ENCODE measurements around the gene AVL9. TPM values are rescaled to one million over a fixed set of nuclear protein-coding genes. Genes with fewer than 3 reads are reported as not detected.

AVL9 gene
- total and polyA plus RNA-seq, 2 of the 4 experiments (the other 2 are of a cell fraction), result 13.1 to 21.7 TPM

DNA sequence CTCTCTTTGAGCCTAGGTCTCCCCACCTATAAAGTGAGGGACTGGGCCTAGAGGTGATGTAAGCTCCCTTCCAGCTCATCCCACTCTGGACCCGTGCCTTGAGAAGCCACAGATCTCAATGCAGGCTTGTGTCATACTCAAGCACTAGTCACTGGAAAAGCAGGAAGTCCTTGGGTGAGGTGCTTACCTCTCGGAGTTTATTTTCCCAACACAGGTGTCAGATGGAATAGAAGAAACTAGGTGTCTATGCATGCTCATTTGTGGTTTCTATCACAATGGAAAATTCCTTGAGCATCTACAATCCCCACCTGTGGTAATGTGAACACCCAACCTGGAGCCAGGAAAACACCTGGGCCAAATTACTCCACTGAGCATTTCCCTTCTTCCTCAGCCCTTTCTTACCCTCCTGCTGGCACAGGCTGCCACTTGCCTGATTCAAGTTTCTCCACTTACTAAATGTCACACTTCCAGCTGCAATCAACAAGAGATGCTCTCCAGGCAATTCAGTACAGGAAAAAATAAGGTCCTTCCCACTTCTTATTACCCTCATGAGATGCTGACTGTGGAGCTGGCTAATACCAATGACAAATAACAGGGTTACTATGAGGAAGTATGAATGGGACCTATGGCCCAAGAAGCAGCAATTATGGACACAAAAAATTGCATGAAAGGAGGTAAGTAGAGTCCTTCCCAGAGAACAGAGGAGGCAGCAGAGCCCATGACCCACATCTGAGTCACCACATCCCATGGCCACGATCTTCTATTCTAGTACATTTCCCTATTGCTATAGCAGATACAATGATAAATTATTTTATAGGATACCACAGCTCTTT lies 18.3 kb upstream of the AVL9 start:
- Histone ChIP-seq H2AK9ac (replicated peaks; ENCODE audit: low read depth, low read length, poor library complexity) (no peak overlapping the region), H4K20me1 (ENCODE audit: insufficient read depth, low read length) (no peaks in the 10 kb centered on the region), H3K23ac (ENCODE audit: low read depth, low read length) (no peak overlapping the region), H4K8ac (ENCODE audit: low read depth in 2 of 2, low read length in 2 of 2) (no peak overlapping the region), H3K9me3 (ENCODE audit: control insufficient read depth, insufficient read depth, low read length) (no peaks in the 10 kb centered on the region), H3K4me1 (ENCODE audit: control insufficient read depth, insufficient read depth, low read length) (peaks cover 3% of the 10 kb centered on the region; the same call in 1 of the 2 replicates), H4K91ac (ENCODE audit: insufficient read depth, low read depth, low read length) (no peak overlapping the region), H3K4ac (ENCODE audit: low read depth, low read length) (no peak overlapping the region), H3K18ac (ENCODE audit: low read depth, low read length) (no peak overlapping the region), H2AFZ (replicated peaks; ENCODE audit: low read length, poor library complexity) (no peak overlapping the region), H3K4me3 (ENCODE audit: insufficient read depth, low read depth, low read length) (no peak overlapping the region), H2BK120ac (ENCODE audit: low read depth, low read length) (no peak overlapping the region), H2AK5ac (ENCODE audit: low read depth, low read length) (no peak overlapping the region), H3K27me3 (ENCODE audit: control insufficient read depth, insufficient read depth, low read length) (no peaks in the 10 kb centered on the region), H2BK20ac (ENCODE audit: low read depth, low read length) (no peak overlapping the region), H3K79me1 (ENCODE audit: low read depth in 1 of 2, low read length in 2 of 2) (no peaks in the 10 kb centered on the region), H2BK15ac (ENCODE audit: low read depth, low read length) (no peak overlapping the region; the same call in 2 of the 3 replicates), H4K5ac (ENCODE audit: low read depth, low read length) (no peak overlapping the region), H3K27ac (ENCODE audit: insufficient read depth, low read length) (no peak overlapping the region), H3K36me3 (ENCODE audit: control insufficient read depth, insufficient read depth, low read length) (no peaks in the 10 kb centered on the region), H3K4me2 (ENCODE audit: low read depth, low read length) (no peak overlapping the region), H3K14ac (replicated peaks; ENCODE audit: low read depth, low read length) (no peak overlapping the region), H2BK5ac (ENCODE audit: low read depth, low read length, poor library complexity, severe bottlenecking) (no peak overlapping the region), H3K9ac (ENCODE audit: low read depth, low read length) (no peak overlapping the region), H3K56ac (ENCODE audit: extremely low read depth, insufficient read depth, low read length) (no peak overlapping the region), H3K9me1 (ENCODE audit: insufficient read depth, low read length) (0 out of 2 replicates have a peak, but pooled peaks cover 3% of the 10 kb centered on the region)
- intact Hi-C loops (cut with micrococcal nuclease) (no loop called here), in situ Hi-C loops (cut with MboI; ENCODE audit: low sequenced_read_pairs) (loop anchor here (5.0 kb wide), 1 partner anchor 260 kb away; no protein-coding TSS in a partner anchor), dilution Hi-C loops (cut with HindIII; ENCODE audit: low sequenced_read_pairs, unreplicated experiment) (no loop called here)
- ChIA-PET POLR2A (ENCODE audit: unreplicated experiment) (no interaction called here), CTCF (interaction anchor here (0.6 kb wide), 1 partner anchor 266 kb away, joined by 3 read pairs; no protein-coding TSS in a partner anchor)
- DNase-seq (no peak), ATAC-seq (ENCODE audit: low read depth) (no peak)
- no TSS peak for BruUV-seq (replicated peaks)
- WGBS, 2 experiments (ENCODE audit: extremely low coverage in 2 of 2, insufficient read length in 1 of 2), result no CpG with 5 or more reads among the region's 3 CpGs
- no peak for TF ChIP-seq NFE2L2 (IDR thresholded peaks at IDR 0.05; ENCODE audit: low read depth, low read length)
- TF ChIP-seq, protein P1, sequence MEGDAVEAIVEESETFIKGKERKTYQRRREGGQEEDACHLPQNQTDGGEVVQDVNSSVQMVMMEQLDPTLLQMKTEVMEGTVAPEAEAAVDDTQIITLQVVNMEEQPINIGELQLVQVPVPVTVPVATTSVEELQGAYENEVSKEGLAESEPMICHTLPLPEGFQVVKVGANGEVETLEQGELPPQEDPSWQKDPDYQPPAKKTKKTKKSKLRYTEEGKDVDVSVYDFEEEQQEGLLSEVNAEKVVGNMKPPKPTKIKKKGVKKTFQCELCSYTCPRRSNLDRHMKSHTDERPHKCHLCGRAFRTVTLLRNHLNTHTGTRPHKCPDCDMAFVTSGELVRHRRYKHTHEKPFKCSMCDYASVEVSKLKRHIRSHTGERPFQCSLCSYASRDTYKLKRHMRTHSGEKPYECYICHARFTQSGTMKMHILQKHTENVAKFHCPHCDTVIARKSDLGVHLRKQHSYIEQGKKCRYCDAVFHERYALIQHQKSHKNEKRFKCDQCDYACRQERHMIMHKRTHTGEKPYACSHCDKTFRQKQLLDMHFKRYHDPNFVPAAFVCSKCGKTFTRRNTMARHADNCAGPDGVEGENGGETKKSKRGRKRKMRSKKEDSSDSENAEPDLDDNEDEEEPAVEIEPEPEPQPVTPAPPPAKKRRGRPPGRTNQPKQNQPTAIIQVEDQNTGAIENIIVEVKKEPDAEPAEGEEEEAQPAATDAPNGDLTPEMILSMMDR (conservative IDR thresholded peaks at IDR 0.05; ENCODE audit: low read depth, low read length), result no peak
- TF ChIP-seq, protein P2, sequence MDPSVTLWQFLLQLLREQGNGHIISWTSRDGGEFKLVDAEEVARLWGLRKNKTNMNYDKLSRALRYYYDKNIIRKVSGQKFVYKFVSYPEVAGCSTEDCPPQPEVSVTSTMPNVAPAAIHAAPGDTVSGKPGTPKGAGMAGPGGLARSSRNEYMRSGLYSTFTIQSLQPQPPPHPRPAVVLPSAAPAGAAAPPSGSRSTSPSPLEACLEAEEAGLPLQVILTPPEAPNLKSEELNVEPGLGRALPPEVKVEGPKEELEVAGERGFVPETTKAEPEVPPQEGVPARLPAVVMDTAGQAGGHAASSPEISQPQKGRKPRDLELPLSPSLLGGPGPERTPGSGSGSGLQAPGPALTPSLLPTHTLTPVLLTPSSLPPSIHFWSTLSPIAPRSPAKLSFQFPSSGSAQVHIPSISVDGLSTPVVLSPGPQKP (IDR thresholded peaks at IDR 0.05; ENCODE audit: borderline replicate concordance, low read depth, low read length), result no peak
- no peak for TF ChIP-seq RCOR1 (IDR thresholded peaks at IDR 0.05; ENCODE audit: insufficient replicate concordance, low read length)
- TF ChIP-seq, protein P3, sequence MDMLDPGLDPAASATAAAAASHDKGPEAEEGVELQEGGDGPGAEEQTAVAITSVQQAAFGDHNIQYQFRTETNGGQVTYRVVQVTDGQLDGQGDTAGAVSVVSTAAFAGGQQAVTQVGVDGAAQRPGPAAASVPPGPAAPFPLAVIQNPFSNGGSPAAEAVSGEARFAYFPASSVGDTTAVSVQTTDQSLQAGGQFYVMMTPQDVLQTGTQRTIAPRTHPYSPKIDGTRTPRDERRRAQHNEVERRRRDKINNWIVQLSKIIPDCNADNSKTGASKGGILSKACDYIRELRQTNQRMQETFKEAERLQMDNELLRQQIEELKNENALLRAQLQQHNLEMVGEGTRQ (IDR thresholded peaks at IDR 0.05; ENCODE audit: low read depth, low read length), result no peak
- TF ChIP-seq MXI1 (IDR thresholded peaks at IDR 0.05; ENCODE audit: borderline replicate concordance, low read depth, low read length), result no peak
- no peak for TF ChIP-seq CEBPB (IDR thresholded peaks at IDR 0.05; ENCODE audit: low read depth, low read length)
- no peak for TF ChIP-seq MAZ (IDR thresholded peaks at IDR 0.05; ENCODE audit: borderline replicate concordance, low read depth, low read length)
- no peak for TF ChIP-seq POLR2A (IDR thresholded peaks at IDR 0.05; ENCODE audit: low read depth, low read length)
- no peak for TF ChIP-seq CHD1 (IDR thresholded peaks at IDR 0.05; ENCODE audit: low read depth, low read length)
- no peak for TF ChIP-seq FOS (IDR thresholded peaks at IDR 0.05; ENCODE audit: low read depth, low read length)
- TF ChIP-seq RAD21 (IDR thresholded peaks at IDR 0.05; ENCODE audit: low read length), result no peak
- no peak for TF ChIP-seq RFX5 (IDR thresholded peaks at IDR 0.05; ENCODE audit: low read depth, low read length)
- no peak for TF ChIP-seq MAFK (IDR thresholded peaks at IDR 0.05; ENCODE audit: low read depth, low read length)
- no peak for TF ChIP-seq SMC3 (IDR thresholded peaks at IDR 0.05; ENCODE audit: low read depth, low read length)

All from IMR-90 (cell line).